GM12878 (cell line): Measurements from ENCODE around the gene TCF20. TPM values are rescaled to one million over a fixed set of nuclear protein-coding genes. Genes with fewer than 3 reads are reported as not detected.

Source experiments
- ATAC-seq: fragments of 200-7000 bp; cut with Tn5 transposase; 3 replicates; pipeline ENCODE4 v1.9.1; 2020; ENCODE audit warnings: mild to moderate bottlenecking, moderate library complexity
- BruUV-seq: library from RNA; stranded (reverse); fragments of 400-500 nt; replicated peaks from 2 replicates; lab custom pipeline; 2021; lab: Mats Ljungman, UMichigan
- CTCF ChIA-PET: fragments of 300-600 bp; sonication (Branson Sonifier 250); formaldehyde crosslinking; extraction: SDS; loops from one replicate; lab custom pipeline; 2021; ENCODE audit warnings: inconsistent platforms; lab: Yijun Ruan, JAX
- POLR2A ChIA-PET: fragments of 350-600 bp; formaldehyde crosslinking; extraction: SDS; loops from one replicate; lab custom pipeline; 2021; ENCODE audit warnings: inconsistent platforms; lab: Charles Lee
- RAD21 ChIA-PET: fragments of 300-600 bp; sonication (Branson Sonifier 250); formaldehyde crosslinking; loops from one replicate; lab custom pipeline; 2023; ENCODE audit warnings: antibody characterized with exemption; ENCODE audit not compliant: unreplicated experiment; lab: Charles Lee
- SMC1A ChIA-PET: fragments of 300-600 bp; sonication (Branson Sonifier 250); formaldehyde crosslinking; loops from one replicate; lab custom pipeline; 2023; ENCODE audit not compliant: unreplicated experiment, uncharacterized antibody; lab: Charles Lee
- DNase-seq: peaks from one replicate; pipeline ENCODE4 v3.0.0-alpha.2; 2011; ENCODE audit warnings: low read depth, low spot score
- FAIRE-seq: peaks from 3 replicates; lab custom pipeline; 2011; peaks lifted over from hg19 to GRCh38; lab: Jason Lieb, UNC
- H2AFZ ChIP-seq: 2 replicates; pipeline ENCODE4 v1.6.0; 2011; ENCODE audit warnings: low read depth, low read length, control low read depth; ENCODE audit not compliant: control insufficient read depth
- H3K27ac ChIP-seq: 2 replicates; pipeline ENCODE4 v1.5.1; 2011; ENCODE audit warnings: control low read depth; ENCODE audit not compliant: control insufficient read depth, insufficient read depth
- H3K27me3 ChIP-seq, 2 experiments: replicated peaks in 1 of 2; 2 replicates each; pipeline versions ENCODE4 v1.6.0 to v1.6.1; 2011; ENCODE audit warnings: low read length in 1 of 2; ENCODE audit not compliant: control insufficient read depth in 2 of 2, insufficient read depth in 2 of 2
- H3K36me3 ChIP-seq, 2 experiments: 2 replicates each; pipeline ENCODE4 v1.5.1; 2011; ENCODE audit warnings: low read length in 1 of 2; ENCODE audit not compliant: control insufficient read depth in 2 of 2, insufficient read depth in 2 of 2
- H3K4me1 ChIP-seq: 2 replicates; pipeline ENCODE4 v1.6.1; 2011; ENCODE audit warnings: mild to moderate bottlenecking, low read length, moderate library complexity, mixed read lengths; ENCODE audit not compliant: control insufficient read depth, insufficient read depth
- H3K4me2 ChIP-seq: 2 replicates; pipeline ENCODE4 v1.6.0; 2011; ENCODE audit warnings: control low read depth; ENCODE audit not compliant: control insufficient read depth, insufficient read depth
- H3K4me3 ChIP-seq: fragments of 200-600 bp; sonication (generic); 2 replicates; pipeline ENCODE4 v1.5.1; 2016
- H3K79me2 ChIP-seq: 2 replicates; pipeline ENCODE4 v1.6.0; 2011; ENCODE audit warnings: low read length; ENCODE audit not compliant: control insufficient read depth, insufficient read depth
- H3K9ac ChIP-seq: 2 replicates; pipeline ENCODE4 v1.8.0; 2011; ENCODE audit warnings: low read length, control low read depth, mixed read lengths; ENCODE audit not compliant: control insufficient read depth, insufficient read depth
- H3K9me3 ChIP-seq: replicated peaks from 3 replicates; pipeline ENCODE4 v1.5.1; 2011; ENCODE audit warnings: mild to moderate bottlenecking, low read length; ENCODE audit not compliant: control insufficient read depth, insufficient read depth
- H4K20me1 ChIP-seq: 2 replicates; pipeline ENCODE4 v1.6.0; 2011; ENCODE audit not compliant: control insufficient read depth, insufficient read depth
- BCL3 ChIP-seq: IDR thresholded peaks from 2 replicates; pipeline ENCODE4 v1.6.1; 2011; ENCODE audit warnings: borderline replicate concordance, low read depth, mild to moderate bottlenecking, moderate library complexity, low read length; ENCODE audit not compliant: insufficient read depth, poor library complexity, severe bottlenecking
- ETV6 ChIP-seq, 2 experiments: fragments of 450-650 bp in 1 of 2; IDR thresholded peaks in 1 of 2; conservative IDR thresholded peaks in 1 of 2; 2 replicates each; pipeline ENCODE4 v1.6.1; 2014; ENCODE audit warnings: antibody characterized with exemption in 1 of 2, borderline replicate concordance in 1 of 2, low read depth in 1 of 2, mild to moderate bottlenecking in 1 of 2, moderate library complexity in 1 of 2
- FOS ChIP-seq: IDR thresholded peaks from 3 replicates; pipeline ENCODE4 v1.6.1; 2011; ENCODE audit warnings: borderline replicate concordance; ENCODE audit not compliant: insufficient read length; ENCODE audit errors: extremely low read depth
- KAT2A ChIP-seq: conservative IDR thresholded peaks from 2 replicates; pipeline ENCODE4 v1.6.1; 2011; ENCODE audit warnings: low read depth, low read length; ENCODE audit not compliant: control insufficient read depth
- POU2F2 ChIP-seq: IDR thresholded peaks from 3 replicates; pipeline ENCODE4 v1.6.1; 2011; ENCODE audit warnings: low read depth, mild to moderate bottlenecking, low read length, borderline replicate concordance
- RBBP5 ChIP-seq: fragments of 200-600 bp; sonication (generic); conservative IDR thresholded peaks from 2 replicates; pipeline ENCODE4 v1.6.1; 2016
- SPI1 ChIP-seq: IDR thresholded peaks from 2 replicates; pipeline ENCODE4 v1.6.1; 2011; ENCODE audit warnings: low read depth, mild to moderate bottlenecking, low read length, moderate library complexity, borderline replicate concordance; ENCODE audit not compliant: insufficient read depth
- TARDBP ChIP-seq: IDR thresholded peaks from 2 replicates; pipeline ENCODE4 v1.6.1; 2016; ENCODE audit warnings: borderline replicate concordance
- USF2 ChIP-seq: IDR thresholded peaks from 2 replicates; pipeline ENCODE4 v1.6.1; 2011; ENCODE audit warnings: low read depth, low read length, improper control_type of control experiment, borderline replicate concordance
- ZNF274 ChIP-seq: IDR thresholded peaks from one replicate; pipeline ENCODE4 v1.8.0; 2011; ENCODE audit not compliant: insufficient read length, insufficient read depth
- WGBS: methylation state at CpG from one replicate; pipeline ENCODE4 v1.1.6; 2016; ENCODE audit warnings: low lambda C conversion rate; ENCODE audit not compliant: insufficient replicate concordance, insufficient coverage; ENCODE audit errors: missing lambda C conversion rate; 5-methylcytosine and 5-hydroxymethylcytosine counted together
- in situ Hi-C: fragments of 300-500 bp; cut with MboI; formaldehyde crosslinking; loops from 9 replicates; pipeline ENCODE4 v1.14.3; 2018; ENCODE audit warnings: mixed read lengths
- intact Hi-C: fragments of 100-400 bp; cut with micrococcal nuclease; formaldehyde crosslinking; loops from one replicate; pipeline ENCODE4 v1.14.2; 2022; ENCODE audit not compliant: unreplicated experiment
- polyA plus RNA-seq, 11 experiments: library from polyadenylated mRNA; depleted of rRNA in 4 of 11; unstranded in 6 of 11; stranded (reverse) in 5 of 11; fragments of >200 nt; fragmentation: Nextera tagmentation in 4 of 11; fragmentation: Illumina TruSeq in 1 of 11; extraction: Ambion mirVana in 4 of 11; extraction: Trizol in 1 of 11; gene quantifications; 1 replicate in 1 of 11; 2 replicates in 10 of 11; pipeline versions ENCODE4 v1.2.1 to v1.2.3, GENCODE V29; 2011 to 2016; ENCODE audit warnings: inconsistent platforms in 2 of 11, missing spikeins in 2 of 11, low read depth in 1 of 11
- total RNA-seq, 4 experiments: library from RNA; depleted of rRNA in 3 of 4; stranded (reverse); fragments of >200 nt in 3 of 4; fragmentation: Illumina TruSeq in 1 of 4; extraction: Trizol in 1 of 4; gene quantifications; 2 replicates each; pipeline versions ENCODE4 v1.2.1 to v1.2.3, GENCODE V29; 2013 to 2021

TCF20 gene
- total and polyA plus RNA-seq, 10 of the 15 experiments (the other 5 are each of a cell fraction or from before 2014, with no cell fraction given), result 0.64 to 52.9 (median 22.6) TPM

DNA sequence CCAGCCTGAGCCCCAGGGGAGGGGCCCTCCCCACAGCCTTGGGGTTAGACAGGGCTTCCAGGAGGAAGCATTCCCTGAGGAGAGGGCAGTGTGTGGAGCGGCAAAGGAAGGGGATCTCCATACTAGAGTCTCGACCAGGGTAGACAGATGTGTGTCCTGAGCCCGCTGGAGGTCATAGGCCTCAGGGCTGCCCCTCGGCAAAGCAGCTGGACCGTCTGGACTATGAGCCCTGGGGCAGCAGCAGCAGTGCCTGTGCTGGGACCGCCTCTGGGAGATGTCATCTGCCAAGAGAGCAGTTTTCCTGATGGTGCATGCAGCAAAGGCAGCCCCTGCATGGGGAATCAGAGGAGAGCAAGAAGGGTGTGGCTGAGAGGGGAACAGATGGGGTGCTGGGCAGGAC, 20.8 kb upstream of the TCF20 start:
- intact Hi-C loops, result no loop called here
- DNase-seq, result no peak
- FAIRE-seq, result no peak

More for the DNA sequence above, 20.8 kb upstream of the TCF20 start:
- no peak overlapping the region for H3K4me3 ChIP-seq
- ChIA-PET SMC1A (no interaction called here), RAD21 (no interaction called here), CTCF (no interaction called here), POLR2A (no interaction called here)
- TF ChIP-seq USF2 (no peak), ETV6 (conservative IDR thresholded peaks at IDR 0.05 in 1 of 2, IDR thresholded peaks at IDR 0.05 in 1 of 2; ENCODE audit: borderline replicate concordance in 1 of 2, low read depth in 1 of 2) (no peak), POU2F2 (no peak), SPI1 (no peak), FOS (no peak), ZNF274 (no peak), RBBP5 (no peak), BCL3 (no peak), KAT2A (no peak), TARDBP (no peak)
- no peaks in the 10 kb centered on the region for H3K4me1 ChIP-seq
- H3K9ac ChIP-seq, result no peak overlapping the region
- H3K36me3 ChIP-seq, result no peaks in the 10 kb centered on the region
- H3K27ac ChIP-seq, result no peak overlapping the region
- H2AFZ ChIP-seq, result no peak overlapping the region
- BruUV-seq, result no TSS peak
- no peaks in the 10 kb centered on the region for H3K27me3 ChIP-seq
- in situ Hi-C loops, result no loop called here
- WGBS, result 44% methylated on average over 6 of the region's 6 CpGs
- no peak for ATAC-seq
- H3K9me3 ChIP-seq, result no peaks in the 10 kb centered on the region
- H3K79me2 ChIP-seq, result no peaks in the 10 kb centered on the region
- no peak overlapping the region for H3K4me2 ChIP-seq
- H4K20me1 ChIP-seq, result no peaks in the 10 kb centered on the region
